ENCODE results near the gene IFI27L2. TPM values are rescaled to one million over a fixed set of nuclear protein-coding genes. Genes with fewer than 3 reads are reported as not detected.
"Not testable (repeated sequence)": the region's sequence is repeated elsewhere in the genome, so short reads cannot be mapped to it uniquely, and the experiment has no call there.

IFI27L2 gene
- total RNA-seq, 2 experiments from 2014 or later = 53.1 to 62.2 TPM

- ChIA-PET CTCF (interaction anchor here (1.5 kb wide), 1 partner anchor 22 kb away, joined by 5 read pairs; no protein-coding TSS in a partner anchor), POLR2A (interaction anchor here (0.9 to 1.3 kb wide), 2 partner anchors 15 to 17 kb away, joined by 3 to 4 read pairs; no protein-coding TSS in a partner anchor)
Measured at GRCh38 chr14:94158239-94158883, 29.0 kb upstream of the IFI27L2 start.

GRCh38 chr14:94157197-94157596, 27.8 kb upstream of the IFI27L2 start:
- ChIA-PET CTCF (interaction anchor here (1.1 to 1.5 kb wide), 3 partner anchors 18 to 217 kb away, joined by 3 to 5 read pairs (median 4); no protein-coding TSS in a partner anchor), POLR2A (interaction anchor here (1.3 kb wide), 1 partner anchor 16 kb away, joined by 3 read pairs; no protein-coding TSS in a partner anchor)

GRCh38 chr14:94156143-94156542, 26.7 kb upstream of the IFI27L2 start:
- POLR2A ChIA-PET, CTCF ChIA-PET: not testable (repeated sequence)

GRCh38 chr14:94153750-94154342, 24.4 kb upstream of the IFI27L2 start:
- ChIA-PET CTCF (interaction anchor here (1.3 kb wide), 1 partner anchor 12 kb away, joined by 6 read pairs; no protein-coding TSS in a partner anchor), POLR2A (no interaction called here)

- CTCF ChIA-PET = interaction anchor here (0.9 to 1.3 kb wide), 3 partner anchors 11 to 213 kb away, joined by 3 to 6 read pairs (median 3); no protein-coding TSS in a partner anchor
- POLR2A ChIA-PET = no interaction called here
Measured at GRCh38 chr14:94152676-94153075, 23.3 kb upstream of the IFI27L2 start.

GRCh38 chr14:94145902-94146527, 16.6 kb upstream of the IFI27L2 start:
- ChIA-PET CTCF (interaction anchor here (0.7 to 1.8 kb wide), 3 partner anchors 9 to 207 kb away, joined by 3 to 8 read pairs (median 4); no protein-coding TSS in a partner anchor), POLR2A (interaction anchor here (0.6 kb wide), 1 partner anchor 208 kb away, joined by 3 read pairs; no protein-coding TSS in a partner anchor)

- ChIA-PET POLR2A (no interaction called here), CTCF (interaction anchor here (0.8 to 1.8 kb wide), 2 partner anchors 8 to 108 kb away, joined by 4 to 8 read pairs; no protein-coding TSS in a partner anchor)
Measured at GRCh38 chr14:94144765-94145164, 15.4 kb upstream of the IFI27L2 start.

GRCh38 chr14:94143711-94144110, 14.3 kb upstream of the IFI27L2 start:
- POLR2A ChIA-PET = no interaction called here
- CTCF ChIA-PET = no interaction called here

GRCh38 chr14:94143239-94143638, 13.8 kb upstream of the IFI27L2 start:
- CTCF ChIA-PET = interaction anchor here (2.9 kb wide), 1 partner anchor 10 kb away, joined by 6 read pairs; no protein-coding TSS in a partner anchor

GRCh38 chr14:94142836-94143235, 13.4 kb upstream of the IFI27L2 start:
- ChIA-PET CTCF (interaction anchor here (2.9 kb wide), 1 partner anchor 10 kb away, joined by 6 read pairs; no protein-coding TSS in a partner anchor), POLR2A (no interaction called here)

More at GRCh38 chr14:94143239-94143638, 13.8 kb upstream of the IFI27L2 start:
- POLR2A ChIA-PET = no interaction called here

- CTCF ChIA-PET = interaction anchor here (1.7 to 2.9 kb wide), 2 partner anchors 11 to 38 kb away, joined by 4 to 6 read pairs; no protein-coding TSS in a partner anchor
Measured at GRCh38 chr14:94142247-94142646, 12.8 kb upstream of the IFI27L2 start.

GRCh38 chr14:94139421-94139820, 10.0 kb upstream of the IFI27L2 start:
- ChIA-PET CTCF (no interaction called here), POLR2A (no interaction called here)

More at GRCh38 chr14:94142247-94142646, 12.8 kb upstream of the IFI27L2 start:
- POLR2A ChIA-PET = no interaction called here

GRCh38 chr14:94139006-94139405, 9.6 kb upstream of the IFI27L2 start:
- POLR2A ChIA-PET = no interaction called here
- CTCF ChIA-PET = interaction anchor here (3.4 kb wide), 1 partner anchor 102 kb away, joined by 50 read pairs; no protein-coding TSS in a partner anchor

- POLR2A ChIA-PET = no interaction called here
- CTCF ChIA-PET = interaction anchor here (1.7 to 3.4 kb wide), 2 partner anchors 102 to 129 kb away, joined by 3 to 50 read pairs; no protein-coding TSS in a partner anchor
Measured at GRCh38 chr14:94138251-94138650, 8.8 kb upstream of the IFI27L2 start.

GRCh38 chr14:94136575-94137331, 7.3 kb upstream of the IFI27L2 start:
- ChIA-PET CTCF (interaction anchor here (0.7 to 3.4 kb wide), 18 partner anchors 9 to 350 kb away, joined by 3 to 50 read pairs (median 4); partner anchors contain the start of gene PPP4R4), POLR2A (interaction anchor here (1.1 kb wide), 1 partner anchor 38 kb away, joined by 3 read pairs; no protein-coding TSS in a partner anchor)

- ChIA-PET CTCF (interaction anchor here (0.9 kb wide), 1 partner anchor 100 kb away, joined by 4 read pairs; no protein-coding TSS in a partner anchor), POLR2A (no interaction called here)
Measured at GRCh38 chr14:94135476-94135875, 6.1 kb upstream of the IFI27L2 start.

GRCh38 chr14:94132285-94132887, 3.0 kb upstream of the IFI27L2 start:
- POLR2A ChIA-PET = no interaction called here
- CTCF ChIA-PET = interaction anchor here (0.6 to 2.8 kb wide), 10 partner anchors 41 to 353 kb away, joined by 3 to 6 read pairs (median 4); partner anchors contain the start of genes PPP4R4 and SERPINA6

- CTCF ChIA-PET = interaction anchor here (0.8 to 2.4 kb wide), 3 partner anchors 76 to 120 kb away, joined by 3 to 12 read pairs (median 4); no protein-coding TSS in a partner anchor
- POLR2A ChIA-PET = interaction anchor here (0.6 to 1.8 kb wide), 2 partner anchors 48 to 164 kb away, joined by 3 to 9 read pairs; partner anchors contain the start of genes DDX24 and IFI27L1
Measured at GRCh38 chr14:94129758-94130414, 482 bp upstream of the IFI27L2 start.
